GM23338 (cell line): ENCODE data around the gene CDK5R1. TPM values are rescaled to one million over a fixed set of nuclear protein-coding genes. Genes with fewer than 3 reads are reported as not detected.

Experiments
- ATAC-seq: fragments of 200-7000 bp; cut with Tn5 transposase; 3 replicates; pipeline ENCODE4 v1.9.1; 2020
- DNase-seq: peaks from one replicate; pipeline ENCODE4 v3.0.0-alpha.2; 2015; ENCODE audit warnings: low spot score
- H2AFZ ChIP-seq: fragments of 200-600 bp; sonication (generic); 2 replicates; pipeline ENCODE4 v1.8.0; 2016; ENCODE audit warnings: antibody characterized with exemption, mild to moderate bottlenecking, moderate library complexity
- H3F3A ChIP-seq: fragments of 200-600 bp; sonication (generic); replicated peaks from 2 replicates; pipeline ENCODE4 v1.8.0; 2017; ENCODE audit warnings: antibody characterized with exemption, mixed run types, low read depth
- H3K27ac ChIP-seq: fragments of 200-600 bp; sonication (generic); 2 replicates; pipeline ENCODE4 v1.6.1; 2016; ENCODE audit warnings: low read depth
- H3K27me3 ChIP-seq: fragments of 200-600 bp; sonication (generic); 2 replicates; pipeline ENCODE4 v1.8.0; 2016; ENCODE audit warnings: mild to moderate bottlenecking, mixed run types, moderate library complexity; ENCODE audit not compliant: insufficient read depth
- H3K36me3 ChIP-seq: fragments of 200-600 bp; sonication (generic); 2 replicates; pipeline ENCODE4 v1.8.0; 2016; ENCODE audit warnings: mild to moderate bottlenecking; ENCODE audit not compliant: insufficient read depth
- H3K4me1 ChIP-seq: fragments of 200-600 bp; sonication (generic); 2 replicates; pipeline ENCODE4 v1.8.0; 2016; ENCODE audit warnings: mild to moderate bottlenecking, moderate library complexity; ENCODE audit not compliant: insufficient read depth
- H3K4me2 ChIP-seq: fragments of 200-600 bp; sonication (generic); 2 replicates; pipeline ENCODE4 v1.7.1; 2017; ENCODE audit warnings: mixed run types
- H3K4me3 ChIP-seq: fragments of 200-600 bp; sonication (generic); 2 replicates; pipeline ENCODE4 v1.6.1; 2016; ENCODE audit warnings: mixed run types
- H3K79me2 ChIP-seq: fragments of 200-600 bp; sonication (generic); replicated peaks from 2 replicates; pipeline ENCODE4 v1.8.0; 2017; ENCODE audit warnings: mild to moderate bottlenecking; ENCODE audit not compliant: insufficient read depth
- H3K9me2 ChIP-seq: fragments of 200-600 bp; sonication (generic); 2 replicates; pipeline ENCODE4 v1.8.0; 2017; ENCODE audit not compliant: insufficient read depth
- H4K20me1 ChIP-seq: fragments of 200-600 bp; sonication (generic); replicated peaks from 2 replicates; pipeline ENCODE4 v1.8.0; 2017; ENCODE audit warnings: mild to moderate bottlenecking; ENCODE audit not compliant: insufficient read depth
- H3K27ac Mint-ChIP-seq: 2 replicates; pipeline ENCODE4 v1.8.0; 2020; ENCODE audit warnings: inconsistent platforms, mild to moderate bottlenecking, moderate library complexity, mixed read lengths
- H3K27me3 Mint-ChIP-seq: 3 replicates; pipeline ENCODE4 v1.8.0; 2022; ENCODE audit warnings: low read depth, mild to moderate bottlenecking, moderate library complexity, mixed read lengths, inconsistent platforms; ENCODE audit not compliant: insufficient read depth, poor library complexity
- H3K36me3 Mint-ChIP-seq: 3 replicates; pipeline ENCODE4 v1.8.0; 2021; ENCODE audit warnings: low read depth, mild to moderate bottlenecking, inconsistent platforms, moderate library complexity, mixed read lengths
- H3K4me1 Mint-ChIP-seq: 3 replicates; pipeline ENCODE4 v1.8.0; 2020; ENCODE audit warnings: mild to moderate bottlenecking, inconsistent platforms, mixed read lengths
- H3K4me3 Mint-ChIP-seq: 3 replicates; pipeline ENCODE4 v1.8.0; 2021; ENCODE audit warnings: moderate library complexity, mild to moderate bottlenecking, inconsistent platforms, mixed read lengths
- H3K9me3 Mint-ChIP-seq: 3 replicates; pipeline ENCODE4 v1.8.0; 2020; ENCODE audit warnings: moderate library complexity, mild to moderate bottlenecking, inconsistent platforms, mixed read lengths
- CREB1 ChIP-seq: fragments of 250-450 bp; sonication (Bioruptor Pico); IDR thresholded peaks from 2 replicates; pipeline ENCODE4 v1.5.0; 2020; ENCODE audit warnings: low read depth, mild to moderate bottlenecking, moderate library complexity
- CTCF ChIP-seq, 2 experiments: fragments of 200-600 bp in 1 of 2; sonication (generic) in 1 of 2; conservative IDR thresholded peaks; 2 replicates each; pipeline versions ENCODE4 v1.5.1 to v1.6.1; 2016 to 2017; ENCODE audit warnings: antibody characterized with exemption in 2 of 2, low read depth in 2 of 2, mild to moderate bottlenecking in 2 of 2, moderate library complexity in 1 of 2
- ETS1 ChIP-seq: IDR thresholded peaks from 2 replicates; pipeline ENCODE4 v1.6.1; 2016; ENCODE audit warnings: antibody characterized with exemption
- EZH2phosphoT487 ChIP-seq: fragments of 200-600 bp; sonication (generic); IDR thresholded peaks from one replicate; pipeline ENCODE4 v1.8.1; 2018; ENCODE audit warnings: antibody characterized with exemption; ENCODE audit not compliant: unreplicated experiment
- JUNB ChIP-seq: IDR thresholded peaks from one replicate; pipeline ENCODE4 v1.6.1; 2016; ENCODE audit warnings: antibody characterized with exemption; ENCODE audit not compliant: unreplicated experiment
- POLR2AphosphoS5 ChIP-seq: IDR thresholded peaks from 2 replicates; pipeline ENCODE4 v1.6.1; 2016; ENCODE audit warnings: antibody characterized with exemption, low read depth
- REST ChIP-seq: IDR thresholded peaks from one replicate; pipeline ENCODE4 v1.6.1; 2018; ENCODE audit warnings: antibody characterized with exemption; ENCODE audit not compliant: unreplicated experiment
- STAT1 ChIP-seq: IDR thresholded peaks from one replicate; pipeline ENCODE4 v1.6.1; 2016; ENCODE audit warnings: antibody characterized with exemption; ENCODE audit not compliant: unreplicated experiment
- polyA plus RNA-seq: library from polyadenylated mRNA; unstranded; fragments of >200 nt; fragmentation: Nextera tagmentation; extraction: Ambion mirVana; gene quantifications from 2 replicates; pipeline ENCODE4 v1.2.1, GENCODE V29; 2016
- total RNA-seq: library from RNA; depleted of rRNA; stranded (reverse); fragments of >200 nt; shearing (Covaris generic); gene quantifications from 2 replicates; pipeline ENCODE4 v1.2.3, GENCODE V29; 2014

Gene CDK5R1
- total and polyA plus RNA-seq, 2 experiments from 2014 or later = 4.0 to 11.6 TPM

- no peaks in the 10 kb centered on the region for H3K4me1 Mint-ChIP-seq
- H3K79me2 ChIP-seq = peaks cover 52% of the 10 kb centered on the region
These were observed 16.2 kb upstream of the CDK5R1 start for GRCh38 chr17:32470405-32471167.

More at GRCh38 chr17:32470405-32471167, 16.2 kb upstream of the CDK5R1 start:
- no peak overlapping the region for H3K27ac ChIP-seq
- H3K4me3 Mint-ChIP-seq = no peak overlapping the region
- no peak overlapping the region for H2AFZ ChIP-seq
- no peaks in the 10 kb centered on the region for H3K9me3 Mint-ChIP-seq
- H3K27me3 ChIP-seq = no peaks in the 10 kb centered on the region
- peaks cover 93% of the 10 kb centered on the region for H3K36me3 Mint-ChIP-seq
- H3K27me3 Mint-ChIP-seq = peaks cover 3% of the 10 kb centered on the region
- H3K4me2 ChIP-seq = no peak overlapping the region
- DNase-seq = no peak
- H3F3A ChIP-seq = no peaks in the 10 kb centered on the region; the same call in 1 of the 2 replicates
- peaks cover 65% of the 10 kb centered on the region for H3K36me3 ChIP-seq
- no peaks in the 10 kb centered on the region for H3K9me2 ChIP-seq
- no peaks in the 10 kb centered on the region for H3K4me1 ChIP-seq
- TF ChIP-seq STAT1 (no peak), ETS1 (no peak), CTCF (conservative IDR thresholded peaks at IDR 0.05; ENCODE audit: low read depth in 2 of 2) (no peak), CREB1 (CRISPR knock-in tag) (no peak), JUNB (no peak), POLR2AphosphoS5 (no peak), EZH2phosphoT487 (no peak), REST (no peak)
- ATAC-seq = no peak
- H3K4me3 ChIP-seq = no peak overlapping the region
- peaks cover 50% of the 10 kb centered on the region for H4K20me1 ChIP-seq
- H3K27ac Mint-ChIP-seq = no peak overlapping the region
